Measurements from ENCODE around the gene GRID2. TPM values are rescaled to one million over a fixed set of nuclear protein-coding genes. Genes with fewer than 3 reads are reported as not detected.

Gene GRID2
- total and polyA plus RNA-seq, 2 of the 4 experiments (the other 2 are of a cell fraction): under 0.01 TPM; not detected in 1

DNA sequence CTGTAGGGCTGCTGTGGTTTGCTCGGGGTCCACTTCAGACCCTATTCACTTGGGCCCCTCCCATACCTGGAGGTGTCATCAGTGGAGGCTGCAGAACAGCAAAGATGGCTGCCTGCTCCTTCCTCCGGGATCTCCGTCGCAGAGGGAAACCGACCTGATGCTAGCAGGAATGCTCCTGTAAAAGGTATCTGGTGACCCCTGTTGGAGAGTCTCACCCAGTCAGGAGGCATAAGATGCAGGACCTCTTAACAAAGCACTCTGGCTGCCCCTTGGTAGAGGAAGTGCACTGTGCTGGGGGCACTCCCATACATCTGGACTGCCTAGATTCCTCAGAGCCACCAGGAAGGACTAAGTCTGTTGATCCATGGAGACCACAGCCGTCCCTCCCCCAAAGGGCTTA, 296.9 kb downstream of the GRID2 start:
- H3K27ac ChIP-seq (ENCODE audit: insufficient read depth, low read length): no peak overlapping the region
- H2BK5ac ChIP-seq (ENCODE audit: low read depth, low read length, poor library complexity, severe bottlenecking): no peak overlapping the region
- intact Hi-C loops (cut with micrococcal nuclease) (no loop called here), in situ Hi-C loops (cut with MboI; ENCODE audit: low sequenced_read_pairs) (no loop called here), dilution Hi-C loops (cut with HindIII; ENCODE audit: low sequenced_read_pairs, unreplicated experiment) (no loop called here)
- no peak overlapping the region for H3K14ac ChIP-seq (replicated peaks; ENCODE audit: low read depth, low read length)
- ChIA-PET POLR2A (ENCODE audit: unreplicated experiment) (no interaction called here), CTCF (no interaction called here)
- H3K23ac ChIP-seq (ENCODE audit: low read depth, low read length): no peak overlapping the region
- H3K56ac ChIP-seq (ENCODE audit: extremely low read depth, insufficient read depth, low read length): no peak overlapping the region
- H3K4me2 ChIP-seq (ENCODE audit: low read depth, low read length): no peak overlapping the region
- H3K9me3 ChIP-seq (ENCODE audit: control insufficient read depth, insufficient read depth, low read length): no peaks in the 10 kb centered on the region
- DNase-seq (no peak), ATAC-seq (ENCODE audit: low read depth) (no peak)
- H4K91ac ChIP-seq (ENCODE audit: insufficient read depth, low read depth, low read length): no peak overlapping the region
- 20% methylated on average over 1 of the region's 6 CpGs; no CpG with 5 or more reads in 1 of the 2 experiments for WGBS, 2 experiments (ENCODE audit: extremely low coverage in 2 of 2, insufficient read length in 1 of 2)
- H3K4me3 ChIP-seq (ENCODE audit: insufficient read depth, low read depth, low read length): no peak overlapping the region
- H2BK120ac ChIP-seq (ENCODE audit: low read depth, low read length): no peak overlapping the region
- H2BK15ac ChIP-seq (ENCODE audit: low read depth, low read length): no peak overlapping the region
- TF ChIP-seq, protein P1, sequence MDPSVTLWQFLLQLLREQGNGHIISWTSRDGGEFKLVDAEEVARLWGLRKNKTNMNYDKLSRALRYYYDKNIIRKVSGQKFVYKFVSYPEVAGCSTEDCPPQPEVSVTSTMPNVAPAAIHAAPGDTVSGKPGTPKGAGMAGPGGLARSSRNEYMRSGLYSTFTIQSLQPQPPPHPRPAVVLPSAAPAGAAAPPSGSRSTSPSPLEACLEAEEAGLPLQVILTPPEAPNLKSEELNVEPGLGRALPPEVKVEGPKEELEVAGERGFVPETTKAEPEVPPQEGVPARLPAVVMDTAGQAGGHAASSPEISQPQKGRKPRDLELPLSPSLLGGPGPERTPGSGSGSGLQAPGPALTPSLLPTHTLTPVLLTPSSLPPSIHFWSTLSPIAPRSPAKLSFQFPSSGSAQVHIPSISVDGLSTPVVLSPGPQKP (IDR thresholded peaks at IDR 0.05; ENCODE audit: borderline replicate concordance, low read depth, low read length): no peak
- TF ChIP-seq, protein P2, sequence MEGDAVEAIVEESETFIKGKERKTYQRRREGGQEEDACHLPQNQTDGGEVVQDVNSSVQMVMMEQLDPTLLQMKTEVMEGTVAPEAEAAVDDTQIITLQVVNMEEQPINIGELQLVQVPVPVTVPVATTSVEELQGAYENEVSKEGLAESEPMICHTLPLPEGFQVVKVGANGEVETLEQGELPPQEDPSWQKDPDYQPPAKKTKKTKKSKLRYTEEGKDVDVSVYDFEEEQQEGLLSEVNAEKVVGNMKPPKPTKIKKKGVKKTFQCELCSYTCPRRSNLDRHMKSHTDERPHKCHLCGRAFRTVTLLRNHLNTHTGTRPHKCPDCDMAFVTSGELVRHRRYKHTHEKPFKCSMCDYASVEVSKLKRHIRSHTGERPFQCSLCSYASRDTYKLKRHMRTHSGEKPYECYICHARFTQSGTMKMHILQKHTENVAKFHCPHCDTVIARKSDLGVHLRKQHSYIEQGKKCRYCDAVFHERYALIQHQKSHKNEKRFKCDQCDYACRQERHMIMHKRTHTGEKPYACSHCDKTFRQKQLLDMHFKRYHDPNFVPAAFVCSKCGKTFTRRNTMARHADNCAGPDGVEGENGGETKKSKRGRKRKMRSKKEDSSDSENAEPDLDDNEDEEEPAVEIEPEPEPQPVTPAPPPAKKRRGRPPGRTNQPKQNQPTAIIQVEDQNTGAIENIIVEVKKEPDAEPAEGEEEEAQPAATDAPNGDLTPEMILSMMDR (conservative IDR thresholded peaks at IDR 0.05; ENCODE audit: low read depth, low read length): no peak
- no peak for TF ChIP-seq SMC3 (IDR thresholded peaks at IDR 0.05; ENCODE audit: low read depth, low read length)
- no peak for TF ChIP-seq FOS (IDR thresholded peaks at IDR 0.05; ENCODE audit: low read depth, low read length)
- TF ChIP-seq MAFK (IDR thresholded peaks at IDR 0.05; ENCODE audit: low read depth, low read length): no peak
- no peak for TF ChIP-seq CEBPB (IDR thresholded peaks at IDR 0.05; ENCODE audit: low read depth, low read length)
- TF ChIP-seq MAZ (IDR thresholded peaks at IDR 0.05; ENCODE audit: borderline replicate concordance, low read depth, low read length): no peak
- TF ChIP-seq POLR2A (IDR thresholded peaks at IDR 0.05; ENCODE audit: low read depth, low read length): no peak
- TF ChIP-seq NFE2L2 (IDR thresholded peaks at IDR 0.05; ENCODE audit: low read depth, low read length): no peak
- no peak overlapping the region for H4K8ac ChIP-seq (ENCODE audit: low read depth in 2 of 2, low read length in 2 of 2)
- no peaks in the 10 kb centered on the region for H3K27me3 ChIP-seq (ENCODE audit: control insufficient read depth, insufficient read depth, low read length)
- H3K9ac ChIP-seq (ENCODE audit: low read depth, low read length): no peak overlapping the region
- no peak overlapping the region for H2AFZ ChIP-seq (replicated peaks; ENCODE audit: low read length, poor library complexity)
- no peaks in the 10 kb centered on the region for H3K9me1 ChIP-seq (ENCODE audit: insufficient read depth, low read length)
- no peak overlapping the region for H2BK20ac ChIP-seq (ENCODE audit: low read depth, low read length)
- H4K5ac ChIP-seq (ENCODE audit: low read depth, low read length): no peak overlapping the region
- H3K79me1 ChIP-seq (ENCODE audit: low read depth in 1 of 2, low read length in 2 of 2): no peaks in the 10 kb centered on the region
- BruUV-seq (replicated peaks): no TSS peak
- H3K4me1 ChIP-seq (ENCODE audit: control insufficient read depth, insufficient read depth, low read length): no peaks in the 10 kb centered on the region
- H3K18ac ChIP-seq (ENCODE audit: low read depth, low read length): no peak overlapping the region
- no peak overlapping the region for H3K4ac ChIP-seq (ENCODE audit: low read depth, low read length)
- no peak overlapping the region for H2AK5ac ChIP-seq (ENCODE audit: low read depth, low read length)
- H4K20me1 ChIP-seq (ENCODE audit: insufficient read depth, low read length): no peaks in the 10 kb centered on the region
- H2AK9ac ChIP-seq (replicated peaks; ENCODE audit: low read depth, low read length, poor library complexity): no peak overlapping the region
- no peaks in the 10 kb centered on the region for H3K36me3 ChIP-seq (ENCODE audit: control insufficient read depth, insufficient read depth, low read length)
